22Rv1 (cell line): Measurements from ENCODE around the gene GPR142.

Source experiments
- ZFX ChIP-seq: fragments of 450-650 bp; IDR thresholded peaks from 2 replicates; pipeline ENCODE4 v1.6.1; 2017; ENCODE audit warnings: antibody characterized with exemption, borderline replicate concordance
- TF ChIP-seq, protein P1 (sequence below): fragments of 450-650 bp; IDR thresholded peaks from 2 replicates; pipeline ENCODE4 v1.5.1; 2017; ENCODE audit warnings: mild to moderate bottlenecking

DNA sequence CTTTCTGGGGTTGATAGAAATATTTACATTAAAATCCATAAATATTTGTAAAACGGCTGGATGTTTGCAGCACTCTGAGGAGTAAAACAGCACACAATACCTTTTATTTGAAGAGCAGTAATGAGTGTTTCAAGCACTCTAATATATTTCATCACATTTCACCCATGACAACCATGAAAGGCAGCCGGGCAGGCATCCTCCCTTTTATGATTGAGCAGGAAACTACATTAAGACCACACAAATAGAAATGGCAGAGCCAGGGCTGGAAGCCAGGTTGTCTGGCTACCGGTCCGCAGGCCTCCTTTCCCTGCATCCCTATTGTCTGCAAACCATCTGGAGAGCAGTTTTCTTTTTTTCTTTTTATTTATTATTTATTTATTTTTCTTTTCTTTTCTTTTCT lies 41.5 kb downstream of the GPR142 start:
- TF ChIP-seq, protein P1, sequence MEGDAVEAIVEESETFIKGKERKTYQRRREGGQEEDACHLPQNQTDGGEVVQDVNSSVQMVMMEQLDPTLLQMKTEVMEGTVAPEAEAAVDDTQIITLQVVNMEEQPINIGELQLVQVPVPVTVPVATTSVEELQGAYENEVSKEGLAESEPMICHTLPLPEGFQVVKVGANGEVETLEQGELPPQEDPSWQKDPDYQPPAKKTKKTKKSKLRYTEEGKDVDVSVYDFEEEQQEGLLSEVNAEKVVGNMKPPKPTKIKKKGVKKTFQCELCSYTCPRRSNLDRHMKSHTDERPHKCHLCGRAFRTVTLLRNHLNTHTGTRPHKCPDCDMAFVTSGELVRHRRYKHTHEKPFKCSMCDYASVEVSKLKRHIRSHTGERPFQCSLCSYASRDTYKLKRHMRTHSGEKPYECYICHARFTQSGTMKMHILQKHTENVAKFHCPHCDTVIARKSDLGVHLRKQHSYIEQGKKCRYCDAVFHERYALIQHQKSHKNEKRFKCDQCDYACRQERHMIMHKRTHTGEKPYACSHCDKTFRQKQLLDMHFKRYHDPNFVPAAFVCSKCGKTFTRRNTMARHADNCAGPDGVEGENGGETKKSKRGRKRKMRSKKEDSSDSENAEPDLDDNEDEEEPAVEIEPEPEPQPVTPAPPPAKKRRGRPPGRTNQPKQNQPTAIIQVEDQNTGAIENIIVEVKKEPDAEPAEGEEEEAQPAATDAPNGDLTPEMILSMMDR, result no peak
- TF ChIP-seq ZFX, result no peak
